ENCODE data around the gene IRAK3. TPM values are rescaled to one million over a fixed set of nuclear protein-coding genes. Genes with fewer than 3 reads are reported as not detected.
A peak's percentile ranks its signal among the peaks of the same experiment; 100 is the strongest.

Gene IRAK3
- total RNA-seq, 1 donor from 2014 or later = 0.05 TPM

- H3K4me1 Mint-ChIP-seq (ENCODE audit: low read depth, unreplicated experiment) = peaks cover 4% of the 10 kb centered on the region
- TF ChIP-seq CTCF (IDR thresholded peaks at IDR 0.05; ENCODE audit: insufficient read depth, low read depth, low read length) (no peak), EZH2 (IDR thresholded peaks at IDR 0.05; ENCODE audit: insufficient read depth, low read length) (no peak)
- Histone ChIP-seq H3K79me2 (ENCODE audit: insufficient read depth, low read length) (no peaks in the 10 kb centered on the region), H3K27ac (ENCODE audit: low read depth, low read length) (no peak overlapping the region), H3K36me3 (ENCODE audit: insufficient read depth, low read length) (no peaks in the 10 kb centered on the region), H3K4me2 (ENCODE audit: low read length) (no peak overlapping the region), H3K4me1 (ENCODE audit: insufficient read depth, low read length) (no peaks in the 10 kb centered on the region), H3K27me3 (ENCODE audit: insufficient read depth, low read length) (no peaks in the 10 kb centered on the region), H2AFZ (ENCODE audit: low read depth, low read length) (no peak overlapping the region), H4K20me1 (ENCODE audit: insufficient read depth, low read length) (no peaks in the 10 kb centered on the region), H3K9ac (ENCODE audit: low read length) (no peak overlapping the region), H3K9me3 (ENCODE audit: insufficient read depth, low read depth, low read length) (no peaks in the 10 kb centered on the region), H3K4me3 (ENCODE audit: insufficient read depth, low read depth, low read length) (no peak overlapping the region)
- H3K9me3 Mint-ChIP-seq (ENCODE audit: unreplicated experiment) = no peaks in the 10 kb centered on the region
- no peak overlapping the region for H3K4me3 Mint-ChIP-seq (ENCODE audit: unreplicated experiment)
- H3K27me3 Mint-ChIP-seq (ENCODE audit: low read depth, unreplicated experiment) = peaks cover 26% of the 10 kb centered on the region
- H3K36me3 Mint-ChIP-seq (ENCODE audit: low read depth, unreplicated experiment) = no peaks in the 10 kb centered on the region
- FAIRE-seq (peak; percentile 62), DNase-seq (ENCODE audit: low read depth) (peak; percentile 76)
- H3K27ac Mint-ChIP-seq (ENCODE audit: unreplicated experiment) = peak overlapping the region; percentile 12
These were observed 52.3 kb downstream of the IRAK3 start for GRCh38 chr12:66241061-66242043.

- TF ChIP-seq EZH2 (IDR thresholded peaks at IDR 0.05; ENCODE audit: insufficient read depth, low read length) = no peak
- Mint-ChIP-seq H3K27ac (ENCODE audit: unreplicated experiment) (no peak overlapping the region), H3K4me1 (ENCODE audit: low read depth, unreplicated experiment) (peaks cover 4% of the 10 kb centered on the region), H3K27me3 (ENCODE audit: low read depth, unreplicated experiment) (peaks cover 19% of the 10 kb centered on the region), H3K4me3 (ENCODE audit: unreplicated experiment) (no peak overlapping the region), H3K9me3 (ENCODE audit: unreplicated experiment) (no peaks in the 10 kb centered on the region), H3K36me3 (ENCODE audit: low read depth, unreplicated experiment) (no peaks in the 10 kb centered on the region)
- Histone ChIP-seq H3K79me2 (ENCODE audit: insufficient read depth, low read length) (no peaks in the 10 kb centered on the region), H4K20me1 (ENCODE audit: insufficient read depth, low read length) (no peaks in the 10 kb centered on the region), H3K27ac (ENCODE audit: low read depth, low read length) (no peak overlapping the region), H2AFZ (ENCODE audit: low read depth, low read length) (no peak overlapping the region), H3K36me3 (ENCODE audit: insufficient read depth, low read length) (no peaks in the 10 kb centered on the region), H3K9ac (ENCODE audit: low read length) (no peak overlapping the region), H3K27me3 (ENCODE audit: insufficient read depth, low read length) (no peaks in the 10 kb centered on the region), H3K4me1 (ENCODE audit: insufficient read depth, low read length) (no peaks in the 10 kb centered on the region), H3K4me2 (ENCODE audit: low read length) (no peak overlapping the region), H3K4me3 (ENCODE audit: insufficient read depth, low read depth, low read length) (no peak overlapping the region), H3K9me3 (ENCODE audit: insufficient read depth, low read depth, low read length) (no peaks in the 10 kb centered on the region)
- DNase-seq (ENCODE audit: low read depth) (no peak), FAIRE-seq (no peak)
These were observed 53.3 kb downstream of the IRAK3 start for GRCh38 chr12:66242311-66242710.

- no peaks in the 10 kb centered on the region for H3K4me1 ChIP-seq (ENCODE audit: insufficient read depth, low read length)
- Mint-ChIP-seq H3K4me1 (ENCODE audit: low read depth, unreplicated experiment) (peaks cover 4% of the 10 kb centered on the region), H3K27me3 (ENCODE audit: low read depth, unreplicated experiment) (peaks cover 8% of the 10 kb centered on the region), H3K9me3 (ENCODE audit: unreplicated experiment) (no peaks in the 10 kb centered on the region), H3K27ac (ENCODE audit: unreplicated experiment) (no peak overlapping the region), H3K36me3 (ENCODE audit: low read depth, unreplicated experiment) (no peaks in the 10 kb centered on the region), H3K4me3 (ENCODE audit: unreplicated experiment) (no peak overlapping the region)
- H3K36me3 ChIP-seq (ENCODE audit: insufficient read depth, low read length) = no peaks in the 10 kb centered on the region
- H3K9ac ChIP-seq (ENCODE audit: low read length) = no peak overlapping the region
- TF ChIP-seq CTCF (IDR thresholded peaks at IDR 0.05; ENCODE audit: insufficient read depth, low read depth, low read length) (no peak), EZH2 (IDR thresholded peaks at IDR 0.05; ENCODE audit: insufficient read depth, low read length) (no peak)
- H2AFZ ChIP-seq (ENCODE audit: low read depth, low read length) = no peak overlapping the region
- FAIRE-seq = peak; percentile 47
- H3K9me3 ChIP-seq (ENCODE audit: insufficient read depth, low read depth, low read length) = no peaks in the 10 kb centered on the region
- no peaks in the 10 kb centered on the region for H3K79me2 ChIP-seq (ENCODE audit: insufficient read depth, low read length)
- H3K4me3 ChIP-seq (ENCODE audit: insufficient read depth, low read depth, low read length) = no peak overlapping the region
- no peak overlapping the region for H3K27ac ChIP-seq (ENCODE audit: low read depth, low read length)
- no peaks in the 10 kb centered on the region for H4K20me1 ChIP-seq (ENCODE audit: insufficient read depth, low read length)
- no peaks in the 10 kb centered on the region for H3K27me3 ChIP-seq (ENCODE audit: insufficient read depth, low read length)
- no peak overlapping the region for H3K4me2 ChIP-seq (ENCODE audit: low read length)
- no peak for DNase-seq (ENCODE audit: low read depth)
These were observed 54.9 kb downstream of the IRAK3 start for GRCh38 chr12:66243911-66244310.
